Measurements from ENCODE around the gene ALOXE3.

Gene ALOXE3

DNA sequence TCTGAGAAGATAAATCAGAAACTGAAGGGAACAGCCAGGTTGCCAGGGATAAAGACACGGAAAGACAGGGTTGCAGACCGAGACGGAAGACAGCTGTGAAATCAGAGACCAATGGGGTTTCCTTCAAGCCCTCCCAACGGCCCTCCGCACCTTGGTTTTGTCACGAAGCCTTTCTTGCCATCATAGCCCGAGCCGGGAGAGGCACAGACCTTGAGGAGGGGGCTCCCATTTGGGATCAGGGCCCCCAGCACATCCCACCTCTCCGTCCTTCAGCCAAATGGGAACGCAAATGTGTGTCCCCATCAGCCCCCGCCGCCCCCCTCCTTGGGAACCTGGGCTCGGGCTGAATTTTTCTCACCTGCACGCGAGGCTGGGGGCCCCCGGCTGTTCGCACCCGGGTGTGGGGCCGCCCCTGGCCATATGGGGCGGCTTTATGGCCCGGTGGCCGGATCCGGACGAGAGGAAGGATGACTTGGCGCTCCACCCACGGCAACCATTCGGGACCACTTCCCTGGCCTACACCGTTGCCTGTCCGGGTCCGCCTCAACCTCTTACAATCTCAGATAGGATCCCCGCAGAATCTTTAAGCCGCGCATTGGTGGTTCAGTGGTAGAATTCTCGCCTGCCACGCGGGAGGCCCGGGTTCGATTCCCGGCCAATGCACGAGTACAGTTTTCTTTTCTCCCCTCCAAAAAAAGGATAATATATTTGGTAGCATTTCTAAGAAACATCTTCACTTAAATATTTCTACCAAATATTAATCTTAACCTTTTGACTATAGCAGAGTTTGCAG is 7.0 kb upstream of the ALOXE3 start:
- Histone ChIP-seq H3F3A (ENCODE audit: insufficient read depth, low read length) (peaks cover 38% of the 10 kb centered on the region), H3K27ac (ENCODE audit: low read length) (no peak overlapping the region), H3K79me2 (ENCODE audit: low read length) (no peaks in the 10 kb centered on the region), H3K9me2 (replicated peaks; ENCODE audit: insufficient read depth, low read length) (no peaks in the 10 kb centered on the region), H3K36me3 (replicated peaks; ENCODE audit: insufficient read depth, low read length) (no peaks in the 10 kb centered on the region), H3K4me1 (ENCODE audit: low read length) (peaks cover 25% of the 10 kb centered on the region), H3K9ac (ENCODE audit: low read length) (peak overlapping the region; percentile 37; the same call in 1 of the 2 replicates), H3K27me3 (replicated peaks; ENCODE audit: insufficient read depth, low read length) (peaks cover 48% of the 10 kb centered on the region), H3K4me2 (ENCODE audit: low read depth, low read length) (peak overlapping the region; percentile 100), H3K4me3 (ENCODE audit: low read length) (peak overlapping the region; percentile 84), H2AFZ (ENCODE audit: low read length) (0 out of 2 replicates have a peak overlapping the region, but pooled peaks have one; percentile 93), H4K20me1 (ENCODE audit: insufficient read depth, low read length) (no peaks in the 10 kb centered on the region), H3K9me3 (replicated peaks; ENCODE audit: insufficient read depth, low read length) (no peaks in the 10 kb centered on the region)
- peak; percentile 65 for DNase-seq
- TF ChIP-seq EZH2phosphoT487 (IDR thresholded peaks at IDR 0.05; ENCODE audit: low read length) (no peak), CTCF (IDR thresholded peaks at IDR 0.05; ENCODE audit: low read length) (no peak), EZH2 (optimal IDR thresholded peaks at IDR 0.05; ENCODE audit: low read depth, low read length) (no peak)

DNA sequence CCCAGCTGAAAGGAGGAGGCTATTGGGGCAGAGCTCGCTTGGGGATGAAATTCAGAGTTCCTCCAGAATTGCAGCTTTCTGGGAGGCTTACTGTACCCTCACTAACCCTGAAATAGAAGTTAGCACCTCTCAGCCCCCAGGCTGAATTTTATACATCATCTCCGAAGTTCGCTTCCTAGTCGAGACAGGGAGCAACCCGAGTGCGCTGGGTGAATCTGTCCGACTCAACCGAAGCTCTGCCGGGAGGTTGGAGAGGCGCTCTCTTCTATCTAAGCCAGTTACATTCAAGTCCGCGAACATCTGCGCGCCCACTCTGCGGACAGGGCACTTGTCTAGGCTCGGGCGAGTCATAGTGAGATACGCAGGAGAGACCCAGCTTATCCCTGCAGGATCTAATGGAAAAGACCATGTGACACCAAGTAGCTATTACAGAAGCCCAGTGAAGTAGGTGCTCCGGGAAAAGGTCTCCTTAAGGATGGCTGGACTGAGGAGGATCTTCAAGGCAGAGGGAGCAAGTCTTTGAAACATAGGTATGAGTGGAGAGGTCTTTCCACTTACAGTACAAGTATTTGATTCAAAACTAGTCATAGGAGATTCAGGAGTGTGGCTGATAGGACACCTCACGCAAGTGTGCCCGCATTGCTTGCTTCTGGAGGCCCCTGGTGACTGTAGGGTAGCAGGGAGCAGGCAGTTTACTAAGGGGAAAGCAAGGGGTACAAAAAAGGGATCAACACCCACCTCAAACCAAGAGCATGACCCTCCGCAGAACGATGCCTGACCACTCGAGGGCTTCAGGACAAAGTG is 6.2 kb upstream of the ALOXE3 start:
- peaks cover 40% of the 10 kb centered on the region for H3K27me3 ChIP-seq (replicated peaks; ENCODE audit: insufficient read depth, low read length)
- peak overlapping the region; percentile 5; the same call in 1 of the 2 replicates for H3K9ac ChIP-seq (ENCODE audit: low read length)
- H3K4me1 ChIP-seq (ENCODE audit: low read length), result peaks cover 25% of the 10 kb centered on the region
- H3K36me3 ChIP-seq (replicated peaks; ENCODE audit: insufficient read depth, low read length), result no peaks in the 10 kb centered on the region
- no peaks in the 10 kb centered on the region for H4K20me1 ChIP-seq (ENCODE audit: insufficient read depth, low read length)
- H3K9me3 ChIP-seq (replicated peaks; ENCODE audit: insufficient read depth, low read length), result no peaks in the 10 kb centered on the region
- H3K4me2 ChIP-seq (ENCODE audit: low read depth, low read length), result peak overlapping the region; percentile 100
- H3K9me2 ChIP-seq (replicated peaks; ENCODE audit: insufficient read depth, low read length), result no peaks in the 10 kb centered on the region
- no peak overlapping the region for H2AFZ ChIP-seq (ENCODE audit: low read length)
- no peak overlapping the region for H3K27ac ChIP-seq (ENCODE audit: low read length)
- H3K79me2 ChIP-seq (ENCODE audit: low read length), result no peaks in the 10 kb centered on the region
- H3K4me3 ChIP-seq (ENCODE audit: low read length), result peak overlapping the region; percentile 84
- DNase-seq, result peak; percentile 22
- TF ChIP-seq CTCF (IDR thresholded peaks at IDR 0.05; ENCODE audit: low read length) (no peak), EZH2phosphoT487 (IDR thresholded peaks at IDR 0.05; ENCODE audit: low read length) (no peak), EZH2 (optimal IDR thresholded peaks at IDR 0.05; ENCODE audit: low read depth, low read length) (no peak)
- H3F3A ChIP-seq (ENCODE audit: insufficient read depth, low read length), result peaks cover 45% of the 10 kb centered on the region

GRCh38 chr17:8123695-8124349 is 5.5 kb upstream of the ALOXE3 start, which contains the start of gene HES7:
Gene HES7 (minus strand): TSS chr17:8124106. CDS start chr17:8124084, 22 bp downstream.
- Histone ChIP-seq H3K4me3 (ENCODE audit: low read length) (peak within 1 kb of the TSS; percentile 84), H3K9me3 (replicated peaks; ENCODE audit: insufficient read depth, low read length) (no peaks in the 10 kb centered on the region), H3K9ac (ENCODE audit: low read length) (peak within 1 kb of the TSS; percentile 20; the same call in 1 of the 2 replicates)

More at GRCh38 chr17:8123695-8124349, 5.5 kb upstream of the ALOXE3 start, which contains the start of gene HES7:
- Histone ChIP-seq H3K27me3 (replicated peaks; ENCODE audit: insufficient read depth, low read length) (peaks cover 33% of the 10 kb centered on the region), H3K4me1 (ENCODE audit: low read length) (peaks cover 25% of the 10 kb centered on the region), H2AFZ (ENCODE audit: low read length) (peak within 1 kb of the TSS; percentile 57; the same call in 1 of the 2 replicates), H3K4me2 (ENCODE audit: low read depth, low read length) (peak within 1 kb of the TSS; percentile 100), H3K36me3 (replicated peaks; ENCODE audit: insufficient read depth, low read length) (no peaks in the 10 kb centered on the region), H3K27ac (ENCODE audit: low read length) (no peak within 1 kb of the TSS), H4K20me1 (ENCODE audit: insufficient read depth, low read length) (no peaks in the 10 kb centered on the region; the same call in 1 of the 2 replicates), H3K9me2 (replicated peaks; ENCODE audit: insufficient read depth, low read length) (no peaks in the 10 kb centered on the region), H3K79me2 (ENCODE audit: low read length) (no peaks in the 10 kb centered on the region), H3F3A (ENCODE audit: insufficient read depth, low read length) (peaks cover 52% of the 10 kb centered on the region)
- DNase-seq, result no peak
- TF ChIP-seq CTCF (IDR thresholded peaks at IDR 0.05; ENCODE audit: low read length), result no peak
- no peak for TF ChIP-seq EZH2 (optimal IDR thresholded peaks at IDR 0.05; ENCODE audit: low read depth, low read length)
- TF ChIP-seq EZH2phosphoT487 (IDR thresholded peaks at IDR 0.05; ENCODE audit: low read length), result no peak
